GM19238 (cell line): Measurements from ENCODE around the gene LMX1A.

ENCODE experiments used
- DNase-seq: peaks from one replicate; pipeline ENCODE4 v3.0.0; 2011; ENCODE audit warnings: low spot score; ENCODE audit not compliant: insufficient read length

Gene LMX1A

GRCh38 chr1:165367375-165367993 lies 11.0 kb upstream of the LMX1A start:
- peak; percentile 66 for DNase-seq

GRCh38 chr1:165365341-165365740 lies 8.8 kb upstream of the LMX1A start:
- DNase-seq = no peak

- DNase-seq = no peak
Measured at GRCh38 chr1:165364568-165365133, 8.1 kb upstream of the LMX1A start.

DNA sequence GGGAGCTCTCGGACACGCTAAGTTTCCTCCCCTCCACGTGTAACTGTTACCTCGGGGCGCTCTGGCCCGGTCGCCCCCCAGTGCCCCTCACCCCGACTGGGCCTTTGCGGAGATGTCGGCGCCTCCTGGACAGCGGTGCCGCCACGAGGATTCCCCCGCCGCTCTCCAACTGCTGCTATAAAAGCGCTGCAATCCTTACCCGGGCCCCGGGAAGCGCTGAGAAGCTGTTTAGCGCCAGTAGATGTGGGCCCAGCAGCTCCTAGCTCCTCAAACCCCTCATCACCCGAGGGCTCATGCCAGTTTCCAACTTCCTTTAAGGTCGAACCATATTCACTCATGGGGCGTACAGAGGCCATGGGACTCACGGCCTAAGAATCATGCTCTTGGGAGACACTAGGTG lies 361 bp upstream of the LMX1A start:
- no peak for DNase-seq

DNA sequence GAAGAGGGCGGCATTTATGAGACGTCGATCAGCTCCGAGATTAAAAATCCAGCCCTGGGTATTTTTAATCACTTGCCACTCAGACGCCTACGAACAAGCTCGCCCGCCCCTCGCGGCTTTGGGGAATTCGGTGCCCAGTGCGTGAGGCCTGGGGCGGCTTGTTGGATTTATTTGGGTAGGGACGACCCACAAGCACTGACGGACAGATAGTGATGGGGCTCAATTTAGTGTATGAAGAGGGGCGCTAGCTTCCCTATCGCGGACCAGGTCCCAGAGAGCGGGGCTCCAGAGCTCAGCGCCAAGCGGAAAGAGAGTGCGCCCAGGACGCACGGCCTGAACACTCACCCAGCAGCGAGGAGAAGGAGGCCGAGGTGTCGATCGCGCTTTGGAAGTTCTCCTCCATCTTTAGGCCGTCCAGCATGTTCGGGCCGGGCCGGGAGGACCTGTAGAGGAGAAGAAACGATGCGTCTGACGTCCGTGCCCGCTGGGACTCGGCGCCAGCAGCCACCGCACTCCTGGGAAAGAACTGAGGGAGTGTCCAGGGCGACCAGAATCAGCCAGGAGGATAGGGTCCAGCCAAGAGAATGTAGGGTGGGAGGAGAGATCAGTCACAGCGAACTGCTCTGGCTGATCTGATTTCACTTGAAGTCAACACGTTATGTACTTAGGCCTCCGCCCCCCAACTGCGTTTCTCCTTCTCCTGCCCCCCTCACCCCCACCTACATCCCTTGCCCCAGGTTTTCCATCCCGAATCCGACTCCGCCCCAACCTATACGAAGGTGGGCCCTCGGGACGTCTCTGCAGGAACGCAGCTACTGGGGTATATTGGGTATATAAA lies 1.2 kb downstream of the LMX1A start:
- no peak for DNase-seq

- no peak for DNase-seq
Measured at GRCh38 chr1:165354739-165355138, 1.8 kb downstream of the LMX1A start.

DNA sequence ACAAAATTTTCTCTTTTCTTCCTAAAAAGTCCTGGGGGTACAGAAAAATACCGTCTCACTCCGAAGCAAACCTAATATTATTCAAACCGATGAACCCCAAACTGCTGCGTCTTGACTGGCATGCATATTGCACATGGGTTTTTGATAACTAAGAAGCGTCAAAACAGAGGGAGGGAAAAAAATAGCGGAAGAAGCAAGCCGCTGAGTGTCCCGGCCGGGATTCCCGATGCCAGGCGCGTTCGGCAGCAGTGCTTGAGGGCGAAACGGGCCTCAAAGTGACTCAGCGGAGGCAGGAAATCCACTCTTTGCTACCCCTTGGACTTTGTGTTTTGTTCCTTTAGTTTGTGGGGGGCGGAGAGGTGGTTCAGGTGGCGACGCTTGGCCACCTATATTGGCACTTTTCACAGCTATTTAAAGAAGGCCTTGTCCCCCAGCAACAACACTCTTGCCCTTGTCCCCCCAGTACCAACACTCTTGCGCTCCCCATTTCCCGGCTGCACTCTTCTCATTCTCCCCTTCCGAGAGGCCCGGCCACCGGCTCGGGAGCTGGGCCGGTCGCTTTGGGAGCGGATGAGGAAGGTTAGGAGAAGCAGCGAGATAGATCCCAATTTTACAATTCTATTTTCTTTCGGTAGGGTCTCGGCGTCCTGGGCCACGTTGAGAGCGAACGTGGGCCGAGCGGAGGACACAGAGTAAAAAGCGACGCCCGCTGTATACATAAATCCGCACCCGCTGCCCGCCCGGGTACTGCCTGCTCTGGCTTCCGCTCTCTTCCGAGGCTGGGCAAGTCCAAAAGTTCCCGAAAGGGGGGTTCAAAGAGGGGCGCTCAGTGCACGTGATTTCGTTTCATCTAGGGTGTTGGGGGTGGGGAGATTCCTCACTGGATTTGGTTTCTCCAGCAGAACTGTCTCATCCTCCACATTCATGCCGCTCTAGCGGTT lies 2.5 kb downstream of the LMX1A start:
- no peak for DNase-seq

DNA sequence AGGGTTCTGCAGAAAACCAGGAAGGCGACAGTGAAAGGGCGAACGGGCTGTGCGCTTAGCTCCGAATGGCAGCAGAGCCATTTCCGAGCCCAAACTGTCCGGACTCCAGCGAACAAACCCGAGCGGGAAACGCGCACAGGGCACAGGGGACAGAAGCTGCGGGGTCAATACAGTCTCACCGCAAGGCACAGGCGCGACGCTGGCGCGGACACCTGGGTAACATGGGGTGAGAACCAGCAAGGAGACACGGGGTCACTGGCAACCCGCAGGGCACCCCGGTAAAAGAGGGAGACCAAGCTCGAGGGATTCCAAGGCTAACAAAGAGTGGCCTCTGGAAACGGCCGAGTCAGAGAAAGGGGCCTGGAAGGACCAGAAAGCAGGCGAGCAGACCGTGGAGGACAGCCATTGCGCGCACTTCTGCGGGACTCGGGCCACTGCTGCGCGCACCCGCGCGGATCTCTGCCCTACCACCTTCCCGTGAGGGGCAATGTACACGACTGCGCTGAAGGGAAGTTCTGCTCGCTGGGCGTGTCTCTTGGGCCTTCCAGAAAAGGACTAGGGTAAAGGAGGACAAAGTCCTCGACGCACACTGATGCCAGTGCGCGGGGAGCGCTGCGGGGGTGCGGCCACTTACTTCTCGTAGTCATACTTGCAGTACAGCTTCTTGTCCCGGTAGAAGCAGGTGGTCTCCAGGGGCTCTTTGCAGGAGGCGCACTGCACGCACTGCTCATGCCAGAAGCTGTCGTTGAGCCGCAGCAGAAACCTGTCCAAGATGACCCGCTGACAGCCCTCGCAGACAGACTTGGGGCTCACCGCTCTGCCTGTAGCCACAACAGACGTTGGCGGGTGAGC lies 3.8 kb downstream of the LMX1A start:
- DNase-seq = no peak

DNA sequence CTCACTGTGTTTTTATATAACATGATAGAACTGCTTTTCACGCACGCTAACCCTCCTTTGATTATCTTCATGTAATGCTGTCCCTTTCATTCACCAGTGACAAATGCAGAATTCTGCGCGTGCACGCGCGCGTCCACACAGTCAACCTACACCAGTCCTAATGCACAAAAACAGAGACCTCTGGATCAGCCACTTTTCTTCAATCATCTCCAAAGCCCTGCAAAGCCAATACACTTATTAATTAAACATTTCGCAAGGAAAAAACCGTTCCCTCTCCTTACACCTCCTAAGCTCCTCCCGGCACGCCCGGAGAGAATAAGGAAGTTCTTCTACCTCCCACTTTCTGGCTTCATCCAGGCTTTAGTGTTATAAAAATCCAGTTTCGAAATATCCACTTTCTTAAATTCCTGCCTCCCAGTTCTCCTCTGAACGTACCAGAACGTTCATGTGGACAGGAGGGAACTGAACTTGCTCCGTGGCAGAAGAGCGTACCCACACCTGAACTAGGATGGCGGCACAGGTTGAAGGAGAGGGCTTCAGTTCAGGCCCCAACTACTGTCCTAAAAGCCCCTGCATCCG lies 4.6 kb downstream of the LMX1A start:
- DNase-seq = no peak

DNA sequence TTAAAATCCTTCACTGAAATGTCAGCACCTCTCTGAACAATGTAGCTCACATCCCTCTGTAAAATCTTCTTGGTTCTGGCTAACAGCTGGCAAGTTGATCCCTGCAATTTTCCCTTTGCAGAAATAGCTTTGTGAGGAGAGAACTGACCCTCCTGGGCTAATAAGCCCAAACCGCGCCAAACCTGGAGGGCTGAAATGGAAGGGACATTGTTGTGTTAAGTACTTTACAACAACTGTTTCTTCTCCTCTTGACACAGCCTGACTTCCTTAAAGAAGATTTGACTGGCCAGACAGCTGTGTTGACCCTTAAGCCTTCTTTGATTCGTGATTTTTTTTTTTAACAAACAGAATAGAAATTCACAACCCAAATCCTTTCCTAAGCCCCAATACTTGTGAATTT lies 5.7 kb downstream of the LMX1A start:
- no peak for DNase-seq

DNA sequence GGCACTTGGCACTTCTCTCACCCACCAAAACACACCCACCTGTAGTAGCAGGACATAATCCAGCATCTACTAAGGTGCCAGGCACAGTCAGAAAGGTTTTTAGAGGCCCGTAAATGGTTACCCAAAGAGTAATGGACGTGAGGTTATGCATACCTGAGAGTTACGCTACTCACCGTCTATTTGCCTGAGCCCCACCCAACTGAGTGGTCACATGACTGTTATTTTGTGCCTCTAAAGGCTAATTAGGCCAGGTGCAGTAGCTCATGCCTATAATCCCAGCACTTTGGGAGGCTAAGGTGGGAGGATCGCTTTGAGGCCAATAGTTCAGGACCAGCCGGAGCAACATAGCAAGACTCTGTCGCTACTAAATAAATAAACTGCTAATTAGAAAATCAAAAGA lies 11.0 kb downstream of the LMX1A start:
- no peak for DNase-seq

GRCh38 chr1:165344736-165345135 lies 11.8 kb downstream of the LMX1A start:
- DNase-seq = no peak

DNA sequence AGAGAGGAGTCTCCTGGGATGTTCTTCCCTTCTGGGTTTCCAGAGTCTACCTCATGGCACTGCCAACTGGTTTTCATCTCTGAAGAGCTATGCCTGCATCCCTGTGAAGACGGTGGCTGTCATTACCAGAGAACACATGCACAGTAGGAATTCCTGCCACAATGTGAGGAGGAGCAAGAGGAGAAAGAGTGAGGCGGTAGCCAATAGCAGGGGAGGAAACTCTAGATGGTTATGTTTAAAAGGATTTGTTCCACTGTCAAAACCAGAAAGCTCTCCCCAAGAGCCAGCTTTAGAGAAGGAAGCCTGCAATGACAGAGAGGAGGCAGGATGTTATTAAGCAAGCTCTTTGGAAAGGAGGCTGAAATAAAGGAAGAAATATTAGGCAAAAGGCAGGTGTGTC lies 12.3 kb downstream of the LMX1A start:
- DNase-seq = no peak

- DNase-seq = no peak
Measured at GRCh38 chr1:165342587-165342986, 13.9 kb downstream of the LMX1A start.

GRCh38 chr1:165342168-165342567 lies 14.3 kb downstream of the LMX1A start:
- DNase-seq = no peak

DNA sequence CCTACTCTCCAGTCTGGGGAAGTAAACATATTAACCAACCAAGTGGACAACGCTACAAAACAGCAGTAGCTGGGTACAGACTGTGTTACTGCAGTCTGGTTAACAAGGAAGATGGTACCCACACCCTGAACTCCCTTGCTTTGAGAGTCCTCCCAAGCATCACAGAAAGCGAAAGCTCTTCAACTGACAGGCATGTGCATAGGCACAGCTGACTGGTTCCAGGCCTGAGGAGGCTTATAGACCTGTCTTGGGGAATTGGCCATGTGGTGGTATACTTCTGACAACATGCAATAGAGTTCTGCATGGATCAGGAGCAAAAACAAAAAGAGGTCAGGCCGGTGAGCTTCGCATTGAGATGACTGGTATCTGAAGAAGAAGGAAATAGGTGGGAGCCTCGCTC lies 17.4 kb downstream of the LMX1A start:
- no peak for DNase-seq

GRCh38 chr1:165330483-165330882 lies 26.0 kb downstream of the LMX1A start:
- DNase-seq = no peak

GRCh38 chr1:165329104-165329503 lies 27.4 kb downstream of the LMX1A start:
- DNase-seq = no peak

GRCh38 chr1:165328136-165328535 lies 28.4 kb downstream of the LMX1A start:
- DNase-seq = no peak

GRCh38 chr1:165327538-165327937 lies 29.0 kb downstream of the LMX1A start:
- no peak for DNase-seq
